Nephron (organoid): ENCODE results near the gene EIF5A2.

ENCODE experiments used
- H3K27ac Mint-ChIP-seq, 3 experiments: 2 replicates each; pipeline ENCODE4 v1.8.0; 2020; ENCODE audit warnings: mixed read lengths in 3 of 3, mild to moderate bottlenecking in 2 of 3, moderate library complexity in 1 of 3
- H3K27me3 Mint-ChIP-seq: 2 replicates; pipeline ENCODE4 v1.8.0; 2021; ENCODE audit warnings: low read depth, mild to moderate bottlenecking, moderate library complexity, mixed read lengths
- H3K36me3 Mint-ChIP-seq: 2 replicates; pipeline ENCODE4 v1.8.0; 2020; ENCODE audit warnings: low read depth, mixed read lengths
- H3K4me1 Mint-ChIP-seq: 2 replicates; pipeline ENCODE4 v1.8.0; 2020; ENCODE audit warnings: mixed read lengths
- H3K4me3 Mint-ChIP-seq, 3 experiments: 2 replicates each; pipeline ENCODE4 v1.8.0; 2020; ENCODE audit warnings: mild to moderate bottlenecking in 3 of 3, mixed read lengths in 3 of 3, moderate library complexity in 2 of 3
- H3K9me3 Mint-ChIP-seq: 2 replicates; pipeline ENCODE4 v1.8.0; 2020; ENCODE audit warnings: mixed read lengths
- CTCF ChIP-seq, 3 experiments: fragments of 200-600 bp; sonication (generic); IDR thresholded peaks; one replicate each; pipeline ENCODE4 v1.5.0; 2021; ENCODE audit warnings: antibody characterized with exemption in 3 of 3; ENCODE audit not compliant: unreplicated experiment in 3 of 3

Gene EIF5A2

DNA sequence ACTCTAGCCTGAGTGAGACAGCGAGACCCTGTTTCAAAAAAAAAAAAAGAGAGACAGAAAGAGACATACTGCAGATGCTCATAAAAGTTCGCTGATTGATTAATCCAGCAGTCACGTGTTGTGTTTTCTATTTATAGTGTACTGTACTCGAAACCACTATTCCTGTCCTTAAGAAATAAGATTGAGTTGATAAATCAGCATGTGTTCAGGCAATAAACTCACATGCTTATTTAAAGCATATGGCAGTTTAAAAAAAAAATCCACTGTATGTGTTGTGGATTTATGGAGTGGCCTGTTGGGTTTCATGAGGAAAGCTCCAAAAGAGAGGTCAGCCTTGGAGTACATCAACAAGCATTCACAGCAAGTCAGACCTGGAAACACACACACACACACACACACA is 56.1 kb downstream of the EIF5A2 start:
- Mint-ChIP-seq H3K9me3 (no peaks in the 10 kb centered on the region), H3K36me3 (no peaks in the 10 kb centered on the region), H3K4me1 (peaks cover 6% of the 10 kb centered on the region), H3K27ac (peak overlapping the region; percentile 71 to 91 (median 77)), H3K4me3 (no peak overlapping the region), H3K27me3 (peaks cover 3% of the 10 kb centered on the region)
- TF ChIP-seq CTCF (IDR thresholded peaks at IDR 0.05; ENCODE audit: unreplicated experiment in 3 of 3), result no peak

GRCh38 chr3:170848292-170848917 is 60.0 kb downstream of the EIF5A2 start:
- Mint-ChIP-seq H3K27ac (peak overlapping the region; percentile 30 to 61 (median 32)), H3K9me3 (no peaks in the 10 kb centered on the region), H3K36me3 (no peaks in the 10 kb centered on the region), H3K27me3 (peaks cover 3% of the 10 kb centered on the region), H3K4me1 (peaks cover 11% of the 10 kb centered on the region), H3K4me3 (no peak overlapping the region)
- peak; percentile 50 to 56 (median 53) for TF ChIP-seq CTCF (IDR thresholded peaks at IDR 0.05; ENCODE audit: unreplicated experiment in 3 of 3)

GRCh38 chr3:170844377-170844776 is 64.1 kb downstream of the EIF5A2 start:
- Mint-ChIP-seq H3K36me3 (no peaks in the 10 kb centered on the region), H3K9me3 (no peaks in the 10 kb centered on the region), H3K4me3 (no peak overlapping the region), H3K4me1 (peaks cover 29% of the 10 kb centered on the region), H3K27me3 (no peaks in the 10 kb centered on the region), H3K27ac (peak overlapping the region in 2 of 3 experiments; percentile 87 to 91)
- no peak for TF ChIP-seq CTCF (IDR thresholded peaks at IDR 0.05; ENCODE audit: unreplicated experiment in 3 of 3)

DNA sequence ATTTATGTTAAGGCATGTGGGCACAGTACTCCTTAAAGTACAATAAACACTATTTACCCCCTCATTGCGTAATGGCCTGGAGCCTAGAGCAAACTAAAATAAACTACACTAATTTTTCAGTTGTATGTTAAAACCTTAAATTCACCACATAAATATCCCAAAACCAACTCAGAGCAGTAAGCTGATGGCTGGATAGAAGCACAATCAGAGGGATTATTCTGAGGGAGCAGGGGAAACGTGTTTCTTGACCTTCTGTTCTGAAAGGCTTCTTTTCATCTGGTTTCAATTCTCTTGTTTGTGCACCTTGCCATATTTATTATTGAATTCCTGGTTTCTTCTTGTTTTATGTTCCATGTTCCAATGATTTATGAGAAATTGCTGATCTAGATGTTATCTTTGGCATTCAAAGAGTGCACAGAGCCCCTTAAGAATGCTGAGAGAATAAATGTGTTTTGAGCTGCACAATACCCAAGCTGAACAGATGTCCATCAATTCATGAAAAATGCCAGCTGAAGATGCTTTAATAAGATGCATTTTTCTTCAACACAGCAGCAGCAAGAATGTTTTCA is 68.1 kb downstream of the EIF5A2 start:
- H3K27ac Mint-ChIP-seq, result peak overlapping the region; percentile 29 to 93 (median 47)
- no peak for TF ChIP-seq CTCF (IDR thresholded peaks at IDR 0.05; ENCODE audit: unreplicated experiment in 3 of 3)
- H3K36me3 Mint-ChIP-seq, result no peaks in the 10 kb centered on the region

GRCh38 chr3:170839518-170840100 is 68.8 kb downstream of the EIF5A2 start:
- H3K27me3 Mint-ChIP-seq, result peaks cover 3% of the 10 kb centered on the region
- H3K36me3 Mint-ChIP-seq, result no peaks in the 10 kb centered on the region
- TF ChIP-seq CTCF (IDR thresholded peaks at IDR 0.05; ENCODE audit: unreplicated experiment in 3 of 3), result no peak
- no peak overlapping the region for H3K4me3 Mint-ChIP-seq
- H3K9me3 Mint-ChIP-seq, result no peaks in the 10 kb centered on the region
- peaks cover 43% of the 10 kb centered on the region for H3K4me1 Mint-ChIP-seq
- H3K27ac Mint-ChIP-seq, result peak overlapping the region; percentile 29 to 93 (median 47)

More for the DNA sequence above, 68.1 kb downstream of the EIF5A2 start:
- Mint-ChIP-seq H3K27me3 (peaks cover under 1% of the 10 kb centered on the region), H3K4me3 (no peak overlapping the region), H3K9me3 (no peaks in the 10 kb centered on the region), H3K4me1 (peaks cover 36% of the 10 kb centered on the region)
